GM12873 (cell line): ENCODE measurements around the gene RIMBP3C.

Experiments
- CTCF ChIP-seq: IDR thresholded peaks from 2 replicates; pipeline ENCODE4 v1.5.1; 2012; ENCODE audit warnings: low read depth, mild to moderate bottlenecking, moderate library complexity, low read length, control low read depth; ENCODE audit not compliant: insufficient read depth; ENCODE audit errors: missing control alignments

RIMBP3C gene

GRCh38 chr22:21573750-21574494, 22.7 kb upstream of the RIMBP3C start:
- no peak for TF ChIP-seq CTCF

GRCh38 chr22:21573293-21573734, 22.1 kb upstream of the RIMBP3C start:
- TF ChIP-seq CTCF, result no peak

GRCh38 chr22:21571679-21572078, 20.4 kb upstream of the RIMBP3C start:
- TF ChIP-seq CTCF, result no peak

GRCh38 chr22:21570398-21570797, 19.1 kb upstream of the RIMBP3C start:
- TF ChIP-seq CTCF, result no peak

- TF ChIP-seq CTCF, result no peak
These were observed 18.4 kb upstream of the RIMBP3C start for GRCh38 chr22:21569459-21570170.

- TF ChIP-seq CTCF, result no peak
These were observed 17.2 kb upstream of the RIMBP3C start for GRCh38 chr22:21568347-21569075.
